Activated CD4-positive, alpha-beta T cell treated with anti-CD3 and anti-CD28 coated beads, Interleukin-2, Interleukin-6, amounts not matched to agents 100 ng/mL and 50 ng/mL, durations not matched to agents 16 hours and 8 hours (primary cell): ENCODE measurements around the gene B4GALNT3.

Source experiments
- DNase-seq: peaks from one replicate; pipeline ENCODE4 v3.0.0-alpha.2; 2020

B4GALNT3 gene

DNA sequence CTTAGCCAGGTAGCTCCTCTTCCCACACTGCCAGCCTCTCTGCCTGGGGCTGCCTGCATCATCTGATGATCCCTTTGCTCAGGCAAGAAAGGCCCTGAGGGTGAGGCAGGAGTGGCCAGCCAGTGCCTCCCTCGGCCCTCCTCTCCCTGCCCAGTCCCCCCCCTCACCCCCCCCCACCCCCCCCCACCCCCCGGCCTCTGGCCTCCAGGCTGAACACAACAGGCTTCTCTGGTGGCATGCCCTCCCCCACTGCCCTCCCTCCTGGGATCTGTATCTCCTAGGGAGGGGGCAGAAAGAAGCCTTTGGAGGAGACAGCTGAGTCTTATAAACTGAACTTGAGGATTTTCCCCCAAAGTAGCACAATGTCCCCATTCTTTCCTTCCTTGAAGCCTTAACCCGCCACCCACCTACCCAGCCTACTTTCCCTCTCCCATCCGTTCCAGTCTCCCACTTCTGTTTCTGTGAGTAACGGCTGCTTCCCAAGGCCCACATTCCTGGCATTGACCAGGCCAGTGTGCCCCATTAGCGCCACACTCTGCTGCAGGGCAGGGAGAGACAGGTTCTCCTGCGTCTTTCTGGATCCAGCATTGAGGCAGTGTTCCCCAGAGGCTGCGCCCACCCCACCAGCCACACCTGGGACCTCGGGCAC, 82.1 kb downstream of the B4GALNT3 start:
- DNase-seq, result no peak

DNA sequence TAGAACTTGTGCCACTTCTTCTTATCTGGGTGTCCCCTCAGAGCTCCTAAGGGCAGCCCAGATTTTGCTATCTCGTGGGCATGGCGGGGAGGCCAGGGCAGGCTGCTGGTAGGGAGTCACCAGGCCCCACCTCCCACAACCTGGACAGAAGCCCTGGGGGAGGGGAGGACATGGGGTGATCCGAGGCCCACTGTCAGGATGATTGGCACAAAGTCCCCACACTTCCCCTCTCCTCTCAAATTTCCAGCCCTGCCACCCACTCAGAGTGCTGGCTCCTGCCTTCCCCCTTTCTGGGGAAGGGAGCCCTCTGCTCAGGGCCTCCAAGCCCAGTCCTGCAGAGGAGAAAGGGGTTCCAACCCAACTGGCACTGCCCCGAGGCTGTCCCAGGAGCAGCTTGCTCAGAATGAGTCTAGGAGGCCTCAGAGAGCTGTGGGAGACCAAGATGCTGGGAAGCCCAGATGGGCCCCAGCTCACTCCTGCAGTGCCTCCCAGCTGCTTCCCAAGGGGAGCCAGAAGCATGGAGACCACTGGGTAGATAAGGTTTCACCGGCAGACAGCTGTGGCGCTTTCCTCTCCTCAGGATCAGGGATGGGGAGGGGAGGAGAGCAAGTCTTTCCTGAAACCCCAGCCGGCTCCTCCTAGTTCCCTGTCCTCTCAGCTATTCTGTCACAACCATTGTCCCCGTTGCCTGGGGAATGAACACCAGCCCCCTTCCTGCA, 82.8 kb downstream of the B4GALNT3 start:
- DNase-seq, result no peak

DNA sequence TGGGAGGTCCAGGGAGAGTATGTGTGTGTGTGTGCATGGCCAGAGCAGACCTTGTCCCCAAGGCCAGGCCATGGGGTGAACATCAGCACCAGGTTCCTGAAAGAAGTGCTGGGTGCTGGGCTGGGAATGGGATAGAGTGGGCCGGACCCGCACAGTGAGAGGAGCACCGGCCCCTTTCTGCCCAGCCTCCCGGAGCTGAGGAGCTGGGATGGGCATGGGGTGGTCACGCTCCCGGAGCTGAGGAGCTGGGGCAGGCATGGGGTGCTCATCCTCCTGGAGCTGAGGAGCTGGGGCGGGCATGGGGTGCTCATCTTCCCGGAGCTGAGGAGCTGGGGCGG, 83.3 kb downstream of the B4GALNT3 start:
- no peak for DNase-seq

DNA sequence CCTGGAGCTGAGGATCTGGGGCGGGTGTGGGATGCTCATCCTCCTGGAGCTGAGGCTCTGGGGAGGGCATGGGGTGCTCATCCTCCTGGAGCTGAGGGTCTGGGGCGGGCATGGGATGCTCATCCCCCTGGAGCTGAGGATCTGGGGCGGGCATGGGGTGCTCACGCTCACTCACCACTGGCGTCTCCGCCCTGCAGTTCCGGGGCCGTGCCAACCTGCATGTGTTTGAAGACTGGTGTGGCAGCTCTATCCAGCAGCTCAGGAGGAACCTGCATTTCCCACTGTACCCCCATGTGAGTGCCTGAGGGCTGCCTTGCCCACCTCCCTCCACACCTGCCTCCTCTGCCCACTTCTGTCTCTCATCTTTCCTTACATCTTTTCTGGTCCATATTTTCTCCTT, 84.4 kb downstream of the B4GALNT3 start:
- no peak for DNase-seq

DNA sequence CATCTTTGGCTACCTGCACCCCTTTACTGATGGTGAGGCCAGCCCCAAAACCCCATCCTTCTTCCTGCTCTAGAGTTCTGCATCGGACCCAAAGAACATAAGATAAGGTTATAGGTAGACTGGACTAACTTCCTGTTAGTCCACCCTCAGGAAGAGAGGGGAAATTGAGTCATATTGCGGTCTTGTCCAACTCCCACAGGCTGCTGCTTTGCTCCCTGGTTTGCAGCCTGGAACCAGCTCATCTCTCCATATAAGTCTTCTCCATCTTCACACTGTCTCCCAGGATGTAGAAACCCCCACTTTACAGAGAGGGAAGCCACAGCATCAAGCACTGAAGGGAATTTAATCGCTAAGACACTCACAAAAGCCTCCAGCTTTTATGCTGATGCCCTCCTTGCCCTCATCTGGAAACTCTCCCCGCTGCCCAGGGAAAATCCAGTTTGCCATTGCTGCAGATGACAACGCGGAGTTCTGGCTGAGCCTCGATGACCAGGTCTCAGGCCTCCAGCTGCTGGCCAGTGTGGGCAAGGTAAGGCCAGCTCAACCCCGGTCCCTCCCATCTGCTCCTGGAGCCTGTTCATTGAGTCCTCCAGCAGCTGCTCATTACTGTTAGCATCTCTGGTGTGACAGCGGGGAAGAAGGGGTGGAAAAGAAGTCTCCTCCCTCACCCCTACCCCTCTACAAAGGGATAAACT, 85.3 kb downstream of the B4GALNT3 start:
- DNase-seq, result no peak

DNA sequence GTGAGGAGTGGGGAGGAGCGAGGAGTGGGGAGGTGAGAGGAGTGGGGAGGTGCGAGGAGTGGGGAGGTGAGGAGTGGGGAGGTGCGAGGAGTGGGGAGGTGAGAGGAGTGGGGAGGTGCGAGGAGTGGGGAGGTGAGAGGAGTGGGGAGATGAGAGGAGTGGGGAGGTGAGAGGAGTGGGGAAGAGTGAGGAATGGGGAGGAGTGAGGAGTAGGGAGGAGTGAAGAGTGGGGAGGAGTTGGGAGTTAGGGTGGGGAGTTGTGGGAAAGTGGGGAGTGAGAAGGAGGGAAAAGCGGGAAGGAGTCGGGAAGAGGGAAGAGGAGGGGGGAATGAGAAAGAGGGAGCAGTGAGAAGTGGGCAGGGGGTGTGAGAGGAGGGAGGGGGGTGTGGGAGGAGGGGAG, 86.1 kb downstream of the B4GALNT3 start:
- no peak for DNase-seq

DNA sequence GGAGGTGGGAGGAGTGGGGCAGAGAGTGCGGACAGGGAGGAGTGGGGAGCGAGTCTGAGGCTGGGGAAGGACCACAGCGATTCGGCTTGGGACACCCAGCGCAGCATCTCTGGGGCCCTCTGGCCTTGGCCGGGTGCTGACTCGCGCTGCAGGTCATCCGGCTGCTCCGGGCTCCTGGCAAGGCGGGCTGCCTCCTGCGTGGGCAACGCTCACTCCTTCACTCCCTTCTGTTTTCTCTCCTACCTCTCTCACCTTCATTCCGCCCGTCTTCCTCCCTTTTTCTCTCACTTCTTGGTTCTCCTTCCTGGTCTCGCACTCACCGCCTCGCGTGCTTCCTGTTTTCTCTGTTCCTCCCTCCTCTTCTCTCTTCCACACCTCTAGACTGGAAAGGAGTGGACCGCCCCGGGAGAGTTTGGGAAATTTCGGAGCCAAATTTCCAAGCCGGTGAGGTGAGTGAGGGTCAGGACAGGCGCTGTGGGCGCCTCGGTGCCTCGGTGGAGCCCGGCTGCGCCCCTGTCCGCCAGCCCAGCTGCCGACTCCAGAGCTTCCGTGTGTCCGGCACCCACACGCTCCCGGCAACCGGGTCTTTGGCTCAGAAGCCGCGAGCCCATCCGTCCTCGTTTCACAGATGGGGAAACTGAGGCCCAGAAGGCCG, 86.7 kb downstream of the B4GALNT3 start:
- DNase-seq, result no peak

DNA sequence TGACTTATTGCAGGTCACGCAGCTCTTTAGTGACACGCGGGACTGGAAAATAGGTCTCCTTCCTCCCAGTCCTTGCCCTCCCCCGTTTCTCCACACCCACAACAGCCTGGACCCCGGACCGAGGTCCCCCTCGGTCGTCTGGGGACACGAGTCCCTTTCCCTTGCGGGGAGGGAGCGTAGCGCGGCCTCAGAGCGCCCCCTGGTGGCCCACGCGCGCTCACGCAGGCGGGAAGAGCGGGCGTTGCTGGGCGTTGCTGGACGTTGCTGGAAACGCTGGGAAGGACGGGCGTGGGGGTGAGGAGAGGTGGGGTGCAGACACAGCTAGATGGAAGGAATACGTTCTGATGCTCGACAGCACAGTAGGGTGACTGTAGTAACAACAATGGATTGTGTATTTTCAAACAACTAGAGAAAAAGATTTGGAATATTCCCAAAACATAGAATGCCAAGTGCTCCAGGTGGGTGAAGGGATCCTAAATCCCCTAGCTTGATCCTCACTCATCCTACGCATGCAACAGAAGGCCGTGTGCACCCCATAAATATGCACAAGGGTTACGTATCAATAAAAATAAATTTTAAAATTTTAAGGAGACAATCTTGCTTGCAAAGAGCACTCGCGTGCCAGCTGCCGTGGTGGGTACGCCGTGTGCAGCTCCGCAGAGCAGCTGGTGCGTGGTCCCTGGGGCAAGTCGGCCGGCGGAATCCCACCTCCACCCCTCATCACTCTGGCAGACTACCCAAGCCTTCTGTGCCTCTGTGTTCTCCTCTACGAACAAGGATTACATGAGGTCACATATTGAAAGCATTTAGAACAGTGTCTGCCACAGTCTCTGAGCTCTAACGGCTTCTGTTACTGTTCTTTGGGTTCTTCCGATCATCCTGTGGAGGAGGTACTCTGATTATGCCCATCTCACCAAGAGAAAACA, 87.4 kb downstream of the B4GALNT3 start:
- peak; percentile 81 for DNase-seq

DNA sequence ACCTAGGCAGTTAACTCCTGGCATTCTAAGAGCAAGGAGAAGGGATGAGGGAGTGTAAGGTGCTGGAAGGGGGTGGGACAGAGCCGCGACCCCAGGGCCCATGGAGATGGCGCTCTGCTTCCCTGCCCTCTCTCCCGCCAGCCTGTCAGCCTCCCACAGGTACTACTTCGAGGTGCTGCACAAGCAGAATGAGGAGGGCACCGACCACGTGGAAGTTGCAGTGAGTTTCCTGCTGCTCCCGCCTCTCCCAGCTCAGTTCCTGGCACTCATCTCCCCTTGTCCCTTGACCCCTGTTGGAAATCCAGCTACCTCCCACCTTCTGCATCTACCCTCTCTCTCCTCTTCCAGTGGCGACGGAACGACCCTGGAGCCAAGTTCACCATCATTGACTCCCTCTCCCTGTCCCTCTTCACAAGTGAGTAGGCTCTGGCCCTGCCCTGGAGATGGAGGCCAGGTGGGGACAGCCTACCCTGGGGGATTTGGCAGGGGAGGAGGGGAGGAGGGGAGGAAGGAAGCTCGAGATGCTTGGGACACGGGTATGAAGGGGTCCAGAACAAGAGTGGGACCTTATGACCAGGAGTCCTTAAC, 88.2 kb downstream of the B4GALNT3 start:
- no peak for DNase-seq

DNA sequence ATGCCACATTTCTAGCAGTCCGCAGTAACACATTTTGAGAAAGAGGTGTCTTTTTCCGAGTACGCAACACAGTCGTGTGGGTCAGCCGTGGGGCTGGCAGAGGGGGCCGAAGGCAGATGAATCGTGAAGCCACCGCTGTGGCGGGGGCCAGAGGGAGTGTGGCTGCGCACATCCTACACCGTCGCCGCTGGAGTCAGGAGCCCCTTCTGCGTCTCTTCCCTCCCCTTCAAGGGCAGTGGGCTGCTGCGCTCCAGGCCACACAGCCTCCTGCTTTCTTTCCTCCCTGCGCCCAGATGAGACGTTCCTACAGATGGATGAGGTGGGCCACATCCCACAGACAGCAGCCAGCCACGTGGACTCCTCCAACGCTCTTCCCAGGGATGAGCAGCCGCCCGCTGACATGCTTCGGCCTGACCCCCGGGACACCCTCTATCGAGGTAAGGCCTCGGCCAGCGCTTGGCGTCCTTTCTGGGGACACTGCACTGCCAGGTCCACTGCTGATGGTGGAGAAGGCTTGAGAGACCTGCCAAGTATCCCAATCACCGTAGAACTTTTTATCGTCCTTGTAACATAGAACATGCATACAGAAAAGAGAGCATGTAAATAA, 89.8 kb downstream of the B4GALNT3 start:
- no peak for DNase-seq

DNA sequence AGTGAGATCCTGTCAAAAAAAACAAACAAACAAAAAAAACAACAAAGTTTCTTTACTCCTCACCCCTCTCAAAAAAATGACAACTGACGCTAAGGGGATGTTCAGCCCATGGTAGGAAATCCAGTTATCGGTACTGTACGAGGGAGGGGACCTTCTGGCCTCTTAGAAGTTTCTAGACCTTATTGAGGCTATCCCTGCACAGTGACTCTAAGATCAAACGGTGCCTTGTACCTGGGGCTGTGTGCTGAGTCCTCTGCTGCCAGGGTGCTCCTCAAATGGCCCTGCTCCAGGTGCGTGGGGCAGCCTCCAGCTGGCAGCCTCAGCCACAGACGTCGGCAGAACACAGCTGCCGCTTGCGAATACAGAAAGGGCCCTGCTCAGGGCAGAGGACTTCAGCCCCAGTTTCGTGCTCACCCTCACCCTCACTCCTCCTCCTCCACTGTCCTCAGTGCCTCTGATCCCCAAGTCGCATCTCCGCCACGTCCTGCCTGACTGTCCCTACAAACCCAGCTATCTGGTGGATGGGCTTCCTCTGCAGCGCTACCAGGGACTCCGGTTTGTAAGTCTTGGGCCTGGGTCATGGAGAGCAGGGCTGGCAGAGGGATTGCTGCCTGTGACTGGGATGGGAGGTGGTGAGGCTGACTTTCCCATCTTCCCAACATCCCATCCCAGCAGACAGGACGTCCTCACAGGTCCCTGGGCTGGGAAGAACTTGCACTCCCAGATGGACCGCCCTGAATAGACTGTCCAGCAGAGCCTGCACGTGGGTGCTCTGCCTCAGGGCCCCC, 90.9 kb downstream of the B4GALNT3 start:
- no peak for DNase-seq

DNA sequence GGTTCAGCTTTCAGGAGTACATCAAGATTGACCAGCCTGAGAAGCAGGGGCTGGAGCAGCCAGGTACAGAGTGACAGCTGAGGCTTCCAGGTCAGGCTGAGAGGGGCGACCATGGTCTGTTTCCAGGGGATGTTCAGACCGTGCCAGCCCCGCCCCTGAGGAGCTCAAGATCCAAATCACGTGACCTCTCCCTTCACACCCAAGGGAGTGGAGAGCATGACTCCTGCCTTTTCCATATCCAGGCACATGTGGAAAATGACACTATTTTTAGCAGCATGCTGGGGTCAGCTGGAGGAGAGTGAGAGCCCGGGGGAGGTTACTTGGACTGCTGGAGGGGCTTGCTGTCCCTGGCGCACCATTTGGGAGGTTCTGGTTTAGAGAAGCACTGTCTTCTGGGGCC, 92.7 kb downstream of the B4GALNT3 start:
- DNase-seq, result no peak

DNA sequence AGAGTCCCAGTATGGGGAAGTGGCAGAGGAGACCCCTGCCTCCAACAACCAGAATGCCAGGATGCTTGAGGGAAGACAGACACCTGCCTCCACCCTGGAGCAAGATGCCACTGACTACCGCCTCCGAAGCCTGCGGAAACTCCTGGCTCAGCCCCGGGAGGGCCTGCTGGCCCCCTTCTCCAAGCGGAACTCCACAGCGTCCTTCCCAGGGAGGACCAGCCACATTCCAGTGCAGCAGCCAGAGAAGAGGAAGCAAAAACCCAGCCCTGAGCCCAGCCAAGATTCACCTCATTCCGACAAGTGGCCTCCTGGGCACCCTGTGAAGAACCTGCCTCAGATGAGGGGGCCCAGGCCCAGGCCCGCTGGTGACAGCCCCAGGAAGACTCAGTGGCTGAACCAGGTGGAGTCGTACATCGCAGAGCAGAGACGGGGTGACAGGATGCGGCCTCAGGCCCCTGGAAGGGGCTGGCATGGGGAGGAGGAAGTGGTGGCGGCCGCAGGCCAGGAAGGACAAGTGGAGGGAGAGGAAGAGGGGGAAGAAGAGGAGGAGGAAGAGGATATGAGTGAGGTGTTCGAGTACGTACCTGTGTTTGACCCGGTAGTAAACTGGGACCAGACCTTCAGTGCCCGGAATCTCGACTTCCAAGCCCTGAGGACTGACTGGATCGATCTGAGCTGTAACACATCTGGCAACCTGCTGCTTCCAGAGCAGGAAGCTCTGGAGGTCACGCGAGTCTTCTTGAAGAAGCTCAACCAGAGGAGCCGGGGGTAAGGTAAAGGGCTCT, 93.7 kb downstream of the B4GALNT3 start:
- DNase-seq, result peak; percentile 39

DNA sequence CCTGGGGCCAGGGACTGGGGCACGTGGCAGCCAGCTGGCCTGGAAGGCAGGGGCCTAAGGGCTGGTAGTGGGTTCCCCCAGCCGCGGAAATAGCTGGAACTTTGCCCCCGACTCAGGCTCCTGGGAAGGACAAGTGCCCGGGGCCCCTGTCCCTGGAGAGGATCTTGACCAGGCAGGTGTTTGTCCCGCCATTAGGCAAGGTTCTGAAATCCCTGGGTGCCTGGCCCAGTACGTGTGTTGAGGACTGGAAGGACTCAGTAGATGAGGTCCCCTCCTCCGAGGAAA, 94.2 kb downstream of the B4GALNT3 start:
- no peak for DNase-seq

DNA sequence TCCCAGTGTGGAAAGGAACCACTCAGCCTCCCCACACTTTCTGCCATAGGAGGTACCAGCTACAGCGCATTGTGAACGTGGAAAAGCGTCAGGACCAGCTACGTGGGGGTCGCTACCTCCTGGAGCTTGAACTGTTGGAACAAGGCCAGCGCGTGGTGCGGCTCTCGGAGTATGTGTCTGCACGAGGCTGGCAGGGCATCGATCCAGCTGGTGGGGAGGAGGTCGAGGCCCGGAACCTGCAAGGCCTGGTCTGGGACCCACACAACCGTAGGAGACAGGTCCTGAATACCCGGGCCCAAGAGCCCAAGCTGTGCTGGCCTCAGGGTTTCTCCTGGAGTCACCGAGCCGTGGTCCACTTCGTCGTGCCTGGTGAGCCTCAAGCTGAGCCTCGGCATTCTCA, 96.8 kb downstream of the B4GALNT3 start:
- DNase-seq, result no peak

DNA sequence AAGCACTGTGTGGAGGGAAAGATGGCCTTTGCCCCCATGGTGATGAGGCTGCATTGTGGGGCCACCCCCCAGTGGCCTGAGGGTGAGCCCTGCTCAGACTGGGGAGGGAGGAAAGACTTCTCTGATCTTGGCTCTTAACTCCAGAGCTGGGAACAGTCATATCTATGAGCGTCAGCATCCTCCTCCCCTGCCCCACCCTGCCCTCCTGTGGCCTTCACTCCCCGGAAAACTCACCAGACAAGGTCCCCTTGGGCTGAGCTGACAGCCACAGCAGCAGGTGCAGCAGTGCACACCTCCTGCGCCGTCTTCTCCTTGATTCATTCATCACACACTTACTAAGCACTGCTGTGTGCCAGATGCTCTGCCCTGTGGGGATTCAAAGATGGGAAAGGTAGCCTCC, 98.8 kb downstream of the B4GALNT3 start:
- DNase-seq, result no peak

DNA sequence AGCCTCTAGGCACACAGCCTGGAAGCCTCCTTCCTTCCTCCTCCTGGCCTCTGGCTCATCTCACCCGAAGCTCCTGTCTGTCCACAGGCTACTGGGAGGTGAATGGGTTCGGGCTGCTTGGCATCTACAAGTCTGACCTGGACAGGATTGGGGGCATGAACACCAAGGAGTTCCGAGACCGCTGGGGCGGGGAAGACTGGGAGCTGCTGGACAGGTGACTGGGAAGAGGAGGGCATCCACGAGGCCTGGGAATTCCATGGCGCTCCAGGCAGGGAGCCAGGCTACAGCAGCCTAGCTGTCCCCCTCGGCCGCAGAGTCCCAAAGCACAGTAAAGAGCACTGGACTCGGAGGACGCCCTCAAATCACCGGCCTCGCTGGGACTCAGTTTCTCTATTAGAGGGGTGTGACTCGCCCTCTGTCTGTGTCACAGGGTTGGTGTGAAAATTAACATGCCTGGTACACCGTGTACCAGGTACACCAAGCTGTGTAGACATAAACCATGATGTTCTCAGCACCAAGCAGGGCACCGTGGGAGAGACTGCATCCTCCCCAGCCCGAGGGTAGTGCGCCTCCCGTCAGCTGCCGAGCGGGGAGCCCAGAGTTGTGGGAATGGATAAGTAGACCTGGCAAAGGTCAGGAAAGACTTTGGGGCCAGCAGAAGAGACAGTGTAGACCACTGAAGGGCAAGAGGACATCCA, 99.6 kb downstream of the B4GALNT3 start:
- no peak for DNase-seq

DNA sequence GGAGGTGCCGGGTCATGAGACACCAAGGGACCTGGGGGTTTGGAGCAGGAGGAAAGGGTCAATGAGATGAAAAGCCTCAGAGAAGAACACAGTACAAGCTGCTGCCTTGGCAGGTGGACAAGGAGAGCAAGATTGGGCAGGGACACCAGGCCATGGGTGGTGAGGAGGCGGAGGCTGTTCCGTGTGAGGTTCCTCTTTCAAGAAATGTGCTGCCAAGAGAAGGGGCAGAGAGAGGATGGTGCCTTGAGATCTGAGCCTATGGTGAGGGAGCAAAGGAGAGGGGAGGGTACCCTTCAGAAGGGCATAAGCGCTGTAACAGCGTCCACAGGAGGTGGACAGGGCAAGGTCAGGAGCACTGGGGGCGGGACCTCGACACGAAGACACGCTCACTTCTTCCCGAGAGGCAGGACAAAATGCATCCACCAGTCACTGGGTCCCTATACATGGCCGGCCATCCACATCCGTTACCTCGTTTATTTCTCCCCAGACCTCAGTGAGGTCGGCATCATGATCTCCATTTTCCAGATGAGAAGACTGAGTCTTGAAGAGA, 100.2 kb downstream of the B4GALNT3 start:
- no peak for DNase-seq

DNA sequence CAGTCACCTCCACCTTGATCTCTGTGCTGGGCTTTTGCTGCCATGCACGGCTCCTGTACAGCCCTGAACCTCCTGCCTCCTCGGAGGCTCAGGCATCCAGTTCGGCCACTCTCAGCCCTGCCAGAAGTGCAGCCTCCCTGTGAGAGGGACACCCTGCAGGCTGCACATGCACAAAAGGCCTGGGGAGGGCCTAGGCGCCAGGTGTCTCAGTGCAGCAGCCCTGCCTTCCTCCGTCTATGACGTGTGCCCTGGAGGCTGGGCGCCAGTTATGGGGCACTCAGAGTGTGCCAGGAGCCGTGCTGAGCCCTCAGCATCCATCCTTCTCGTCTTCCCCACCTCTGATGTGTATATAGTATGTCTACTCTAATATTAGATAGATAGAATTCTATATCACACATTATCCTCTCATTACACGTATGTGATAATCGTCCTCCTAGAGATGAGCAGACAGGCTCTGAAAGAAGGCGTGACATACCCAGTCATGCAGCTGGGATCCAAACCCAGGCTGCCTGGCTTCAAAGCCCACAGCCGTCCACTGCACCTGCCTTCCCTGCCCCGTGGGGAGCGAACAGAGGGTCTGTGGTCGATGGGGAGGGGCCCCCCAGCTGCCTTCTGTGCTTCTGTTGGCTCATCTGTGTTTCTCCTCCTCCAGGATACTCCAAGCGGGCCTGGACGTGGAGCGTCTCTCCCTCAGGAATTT, 101.1 kb downstream of the B4GALNT3 start:
- DNase-seq, result no peak
